OCI-LY3 (cell line): ENCODE results near the gene CGB5.
"Not testable (repeated sequence)": the region's sequence is repeated elsewhere in the genome, so short reads cannot be mapped to it uniquely, and the experiment has no call there.

Experiments used
- H2AFZ ChIP-seq: fragments of 200-600, 300-600 bp; shearing (Covaris generic); 2 replicates; pipeline ENCODE4 v1.6.0; 2014; ENCODE audit warnings: antibody characterized with exemption, low read depth, low read length
- H3K27ac ChIP-seq: fragments of 200-600, 300-600 bp; sonication (generic); 2 replicates; pipeline ENCODE4 v1.5.1; 2014; ENCODE audit warnings: mild to moderate bottlenecking, low read length, moderate library complexity, mixed read lengths
- H3K27me3 ChIP-seq: fragments of 200-600, 300-600 bp; sonication (generic); 2 replicates; pipeline ENCODE4 v1.6.1; 2014; ENCODE audit warnings: low read depth, low read length, mixed read lengths
- H3K36me3 ChIP-seq: fragments of 200-600, 300-600 bp; sonication (generic); replicated peaks from 2 replicates; pipeline ENCODE3; 2014; ENCODE audit warnings: low read depth, low read length, mixed read lengths
- H3K4me1 ChIP-seq: fragments of 300-600, 200-600 bp; sonication (generic); 2 replicates; pipeline ENCODE4 v1.6.1; 2014; ENCODE audit warnings: low read length, mixed read lengths
- H3K4me2 ChIP-seq: fragments of 200-600, 300-600 bp; sonication (generic); 2 replicates; pipeline ENCODE4 v1.6.1; 2014; ENCODE audit warnings: low read length, mixed read lengths
- H3K4me3 ChIP-seq: fragments of 300-600, 200-600 bp; sonication (generic); 2 replicates; pipeline ENCODE4 v1.5.1; 2014; ENCODE audit warnings: antibody characterized with exemption, mild to moderate bottlenecking, low read length, moderate library complexity
- H3K79me2 ChIP-seq: fragments of 300-600, 200-600 bp; shearing (Covaris generic); 2 replicates; pipeline ENCODE4 v1.6.1; 2014; ENCODE audit warnings: mild to moderate bottlenecking, low read length, mixed read lengths
- H3K9ac ChIP-seq: fragments of 300-600, 200-600 bp; shearing (Covaris generic); 2 replicates; pipeline ENCODE4 v1.6.0; 2014; ENCODE audit warnings: mild to moderate bottlenecking, low read length, moderate library complexity
- H3K9me3 ChIP-seq: fragments of 200-600, 300-600 bp; shearing (Covaris generic); 2 replicates; pipeline ENCODE4 v1.6.1; 2014; ENCODE audit warnings: low read length, mixed read lengths; ENCODE audit not compliant: insufficient read depth
- H4K20me1 ChIP-seq: fragments of 200-600, 300-600 bp; sonication (generic); 2 replicates; pipeline ENCODE4 v1.6.1; 2016; ENCODE audit warnings: low read length, mixed read lengths; ENCODE audit not compliant: insufficient read depth
- CTCF ChIP-seq: fragments of 200-600, 300-600 bp; sonication (generic); IDR thresholded peaks from 2 replicates; pipeline ENCODE4 v1.5.1; 2014; ENCODE audit warnings: antibody characterized with exemption, low read length, low read depth
- EZH2phosphoT487 ChIP-seq: fragments of 200-600 bp; shearing (Covaris generic); IDR thresholded peaks from 2 replicates; pipeline ENCODE4 v1.6.1; 2018; ENCODE audit warnings: antibody characterized with exemption, mixed run types, low read depth

Gene CGB5

GRCh38 chr19:49039736-49040135, 3.9 kb upstream of the CGB5 start:
- not testable (repeated sequence) for H3K9me3 ChIP-seq, H2AFZ ChIP-seq, H3K79me2 ChIP-seq, H3K27me3 ChIP-seq, H3K9ac ChIP-seq, H4K20me1 ChIP-seq, H3K27ac ChIP-seq, H3K4me3 ChIP-seq, H3K4me1 ChIP-seq, H3K36me3 ChIP-seq, H3K4me2 ChIP-seq

GRCh38 chr19:49042177-49042576, 1.5 kb upstream of the CGB5 start:
- no peaks in the 10 kb centered on the region for H4K20me1 ChIP-seq
- no peak overlapping the region for H3K4me2 ChIP-seq
- no peaks in the 10 kb centered on the region for H3K9me3 ChIP-seq
- no peak overlapping the region for H3K4me3 ChIP-seq
- no peak overlapping the region for H3K9ac ChIP-seq
- H3K27ac ChIP-seq = no peak overlapping the region
- H2AFZ ChIP-seq = no peak overlapping the region
- H3K36me3 ChIP-seq = no peaks in the 10 kb centered on the region
- no peak for TF ChIP-seq CTCF
- no peak for TF ChIP-seq EZH2phosphoT487
- H3K79me2 ChIP-seq = no peaks in the 10 kb centered on the region
- H3K27me3 ChIP-seq = no peaks in the 10 kb centered on the region
- H3K4me1 ChIP-seq = no peaks in the 10 kb centered on the region

DNA sequence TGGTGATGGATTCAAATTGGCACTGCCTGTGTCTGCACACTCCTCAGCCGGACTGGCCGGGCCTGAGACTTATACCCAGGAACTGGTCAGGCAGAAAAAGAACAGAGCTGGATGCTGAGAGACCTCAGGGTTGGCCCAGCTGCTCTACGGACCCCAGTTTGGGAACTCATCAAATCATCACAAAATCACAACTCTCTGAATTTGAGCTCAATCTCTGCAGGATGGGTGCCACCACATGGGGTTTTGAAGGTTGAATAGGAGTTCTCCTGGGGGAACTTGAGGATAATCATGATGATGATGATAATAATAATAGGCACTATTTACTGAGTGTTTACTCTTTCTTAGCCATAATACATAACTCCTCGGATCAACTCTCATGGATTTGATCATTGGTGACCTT, 982 bp upstream of the CGB5 start:
- not testable (repeated sequence) for H3K36me3 ChIP-seq, H3K27me3 ChIP-seq, H3K79me2 ChIP-seq, H3K4me3 ChIP-seq, H2AFZ ChIP-seq, H3K27ac ChIP-seq, H3K4me1 ChIP-seq, H3K4me2 ChIP-seq, H3K9me3 ChIP-seq, H4K20me1 ChIP-seq, H3K9ac ChIP-seq

DNA sequence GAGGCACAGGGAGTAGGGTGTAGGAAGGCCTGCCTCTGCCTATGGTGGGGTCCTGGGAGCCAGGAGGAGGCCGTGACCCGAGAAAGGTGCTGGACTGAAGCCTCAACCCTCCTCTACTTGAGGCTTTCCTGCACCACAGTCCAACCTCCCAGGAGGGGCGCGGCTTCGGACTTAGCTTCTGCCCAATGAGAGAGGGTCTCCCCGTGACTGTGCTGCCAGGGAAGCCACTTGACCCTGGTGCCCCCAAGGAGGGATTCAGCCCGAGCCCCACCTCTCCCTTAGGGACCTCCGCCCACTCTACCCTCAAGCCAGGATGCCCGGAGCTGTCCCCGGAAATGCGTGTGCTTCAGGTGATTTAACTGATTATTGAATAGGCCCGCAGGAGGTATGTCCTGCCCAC, 5.4 kb downstream of the CGB5 start, which contains the start of gene CGB8:
TSS of gene CGB8 (minus strand) at position 101 of the 400 bp plus-strand sequence. CDS start 372 bp downstream, outside the sequence.
- H3K9me3 ChIP-seq, H3K27ac ChIP-seq, H3K27me3 ChIP-seq, H2AFZ ChIP-seq, H3K79me2 ChIP-seq, H3K4me3 ChIP-seq, H3K4me2 ChIP-seq, H3K36me3 ChIP-seq, H4K20me1 ChIP-seq, H3K9ac ChIP-seq, H3K4me1 ChIP-seq: not testable (repeated sequence)

DNA sequence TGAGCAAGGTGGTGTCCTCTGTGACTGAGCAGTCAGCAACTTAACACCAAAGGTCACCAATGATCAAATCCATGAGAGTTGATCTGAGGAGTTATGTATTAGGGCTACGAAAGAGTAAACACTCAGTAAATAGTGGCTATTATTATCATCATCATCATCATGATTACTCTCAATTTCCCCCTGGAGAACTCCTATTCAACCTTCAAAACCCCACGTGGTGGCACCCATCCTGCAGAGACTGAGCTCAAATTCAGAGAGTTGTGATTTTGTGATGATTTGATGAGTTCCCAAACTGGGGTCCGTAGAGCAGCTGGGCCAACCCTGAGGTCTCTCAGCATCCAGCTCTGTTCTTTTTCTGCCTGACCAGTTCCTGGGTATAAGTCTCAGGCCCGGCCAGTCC, 6.2 kb downstream of the CGB5 start:
- H3K4me1 ChIP-seq, H3K9me3 ChIP-seq, H4K20me1 ChIP-seq, H3K4me2 ChIP-seq, H3K27me3 ChIP-seq, H3K4me3 ChIP-seq, H3K27ac ChIP-seq, H3K9ac ChIP-seq, H3K79me2 ChIP-seq, H3K36me3 ChIP-seq, H2AFZ ChIP-seq: not testable (repeated sequence)

GRCh38 chr19:49050376-49051033, 6.9 kb downstream of the CGB5 start:
- H3K79me2 ChIP-seq, H3K27me3 ChIP-seq, H3K9me3 ChIP-seq, H3K4me3 ChIP-seq, H4K20me1 ChIP-seq, H3K36me3 ChIP-seq, H3K4me2 ChIP-seq, H3K9ac ChIP-seq, H3K4me1 ChIP-seq, H3K27ac ChIP-seq, H2AFZ ChIP-seq: not testable (repeated sequence)
